Endothelial cell (in vitro differentiated cells): Measurements from ENCODE around the gene DNAJC6. TPM values are rescaled to one million over a fixed set of nuclear protein-coding genes. Genes with fewer than 3 reads are reported as not detected.

Experiments
- DNase-seq: peaks from one replicate; pipeline ENCODE4 v3.0.0; 2021; ENCODE audit warnings: low spot score
- H3K27ac Mint-ChIP-seq: one replicate; pipeline ENCODE4 v1.8.0; 2021; ENCODE audit warnings: mixed read lengths, inconsistent platforms; ENCODE audit not compliant: unreplicated experiment
- H3K27me3 Mint-ChIP-seq: one replicate; pipeline ENCODE4 v1.8.0; 2021; ENCODE audit warnings: mild to moderate bottlenecking, moderate library complexity, mixed read lengths, inconsistent platforms; ENCODE audit not compliant: unreplicated experiment
- H3K36me3 Mint-ChIP-seq: one replicate; pipeline ENCODE4 v1.8.0; 2021; ENCODE audit warnings: mild to moderate bottlenecking, low read depth, mixed read lengths, inconsistent platforms; ENCODE audit not compliant: unreplicated experiment
- H3K4me1 Mint-ChIP-seq: one replicate; pipeline ENCODE4 v1.8.0; 2021; ENCODE audit warnings: mild to moderate bottlenecking, mixed read lengths, inconsistent platforms; ENCODE audit not compliant: unreplicated experiment
- H3K4me3 Mint-ChIP-seq: one replicate; pipeline ENCODE4 v1.8.0; 2021; ENCODE audit warnings: mild to moderate bottlenecking, mixed read lengths, inconsistent platforms; ENCODE audit not compliant: unreplicated experiment
- H3K9me3 Mint-ChIP-seq: one replicate; pipeline ENCODE4 v1.8.0; 2021; ENCODE audit warnings: mixed read lengths, inconsistent platforms; ENCODE audit not compliant: unreplicated experiment
- CTCF ChIP-seq: fragments of 200-600 bp; sonication (generic); IDR thresholded peaks from one replicate; pipeline ENCODE4 v1.5.0; 2021; ENCODE audit warnings: antibody characterized with exemption; ENCODE audit not compliant: unreplicated experiment
- total RNA-seq: library from RNA; stranded (reverse); fragmentation: NEBNext Ultra II Directional; extraction: Animal tissue kit (Norgen Biotek cat#: 25700); gene quantifications from one replicate; pipeline ENCODE4 v1.2.1, GENCODE V29; 2021; ENCODE audit not compliant: unreplicated experiment

Gene DNAJC6
- total RNA-seq, 1 donor from 2014 or later = 3.5 TPM

- H3K4me3 Mint-ChIP-seq = no peak overlapping the region
- no peak overlapping the region for H3K27ac Mint-ChIP-seq
- no peak for TF ChIP-seq CTCF
- H3K27me3 Mint-ChIP-seq = no peaks in the 10 kb centered on the region
- no peak for DNase-seq
- H3K4me1 Mint-ChIP-seq = peaks cover 4% of the 10 kb centered on the region
- no peaks in the 10 kb centered on the region for H3K9me3 Mint-ChIP-seq
- H3K36me3 Mint-ChIP-seq = no peaks in the 10 kb centered on the region
These were observed 128.3 kb downstream of the DNAJC6 start for GRCh38 chr1:65437616-65438015.

GRCh38 chr1:65440322-65440900, 131.1 kb downstream of the DNAJC6 start:
- H3K4me1 Mint-ChIP-seq = no peaks in the 10 kb centered on the region
- no peak for TF ChIP-seq CTCF

GRCh38 chr1:65440915-65441314, 131.6 kb downstream of the DNAJC6 start:
- Mint-ChIP-seq H3K4me1 (no peaks in the 10 kb centered on the region), H3K27me3 (peaks cover 2% of the 10 kb centered on the region), H3K4me3 (no peak overlapping the region), H3K36me3 (no peaks in the 10 kb centered on the region), H3K9me3 (no peaks in the 10 kb centered on the region), H3K27ac (no peak overlapping the region)
- TF ChIP-seq CTCF = no peak
- DNase-seq = no peak

More at GRCh38 chr1:65440322-65440900, 131.1 kb downstream of the DNAJC6 start:
- Mint-ChIP-seq H3K36me3 (no peaks in the 10 kb centered on the region), H3K4me3 (peak overlapping the region; percentile 10), H3K27me3 (peaks cover 2% of the 10 kb centered on the region), H3K27ac (no peak overlapping the region), H3K9me3 (no peaks in the 10 kb centered on the region)
- no peak for DNase-seq

- no peaks in the 10 kb centered on the region for H3K9me3 Mint-ChIP-seq
- H3K4me3 Mint-ChIP-seq = no peak overlapping the region
- no peak overlapping the region for H3K27ac Mint-ChIP-seq
- no peak for DNase-seq
- peaks cover 2% of the 10 kb centered on the region for H3K27me3 Mint-ChIP-seq
- TF ChIP-seq CTCF = no peak
- no peaks in the 10 kb centered on the region for H3K4me1 Mint-ChIP-seq
- H3K36me3 Mint-ChIP-seq = no peaks in the 10 kb centered on the region
These were observed 132.1 kb downstream of the DNAJC6 start for GRCh38 chr1:65441464-65441863.

GRCh38 chr1:65442442-65442841, 133.1 kb downstream of the DNAJC6 start:
- no peak for DNase-seq
- Mint-ChIP-seq H3K27ac (no peak overlapping the region), H3K4me1 (no peaks in the 10 kb centered on the region), H3K9me3 (no peaks in the 10 kb centered on the region), H3K27me3 (peaks cover 2% of the 10 kb centered on the region), H3K36me3 (no peaks in the 10 kb centered on the region), H3K4me3 (no peak overlapping the region)
- TF ChIP-seq CTCF = no peak
